COLO668 (cell line): ENCODE data around the gene ADH5.
"Not testable (repeated sequence)": the region's sequence is repeated elsewhere in the genome, so short reads cannot be mapped to it uniquely, and the experiment has no call there.

Experiments used
- DNase-seq: peaks from one replicate; lab custom pipeline; 2025; ENCODE audit not compliant: unreplicated experiment; lab: John Stamatoyannopoulos, UW

Gene ADH5

GRCh38 chr4:99033956-99034355 is 54.6 kb downstream of the ADH5 start:
- DNase-seq: no peak

- DNase-seq: no peak
Observed at GRCh38 chr4:99029852-99030251, 58.7 kb downstream of the ADH5 start.

GRCh38 chr4:99029018-99029735 is 59.4 kb downstream of the ADH5 start:
- DNase-seq: no peak

DNA sequence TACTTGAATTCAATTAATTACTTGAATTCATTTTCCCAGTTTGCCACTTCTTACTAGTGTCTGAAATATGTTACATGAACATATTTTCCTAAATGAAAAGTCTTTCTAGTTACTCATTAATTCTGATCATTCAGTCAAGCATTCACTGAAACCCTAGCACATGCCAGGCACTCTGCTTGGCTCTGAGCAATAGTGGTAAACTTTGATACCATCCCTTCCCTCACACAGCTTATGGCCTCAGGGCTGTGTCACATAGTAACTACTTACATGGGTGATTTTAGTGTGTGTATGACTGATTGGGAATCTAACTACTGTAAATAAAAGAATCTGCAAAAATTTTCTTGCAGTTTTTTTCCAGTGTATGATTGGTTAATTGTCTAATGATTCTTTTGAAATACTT is 60.4 kb downstream of the ADH5 start:
- no peak for DNase-seq

DNA sequence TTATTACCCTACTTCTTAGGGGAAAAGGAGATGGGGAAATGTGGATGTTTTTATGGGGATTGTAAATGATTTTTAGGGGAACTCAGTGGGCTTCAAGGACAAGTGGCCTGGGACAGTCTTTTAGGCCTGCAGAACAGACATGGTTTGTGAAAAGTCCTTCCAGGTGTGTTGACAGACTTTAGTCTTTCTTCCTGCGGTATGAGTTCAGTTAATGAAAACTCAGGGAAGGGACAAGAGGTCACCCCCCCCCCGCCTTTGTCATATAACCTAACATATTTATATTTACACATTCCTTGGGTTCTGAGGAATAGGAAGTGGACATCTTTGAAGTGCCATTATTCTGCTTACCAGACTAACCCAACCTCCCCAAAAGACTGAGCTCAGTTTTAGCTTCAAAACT is 61.3 kb downstream of the ADH5 start:
- DNase-seq: no peak

DNA sequence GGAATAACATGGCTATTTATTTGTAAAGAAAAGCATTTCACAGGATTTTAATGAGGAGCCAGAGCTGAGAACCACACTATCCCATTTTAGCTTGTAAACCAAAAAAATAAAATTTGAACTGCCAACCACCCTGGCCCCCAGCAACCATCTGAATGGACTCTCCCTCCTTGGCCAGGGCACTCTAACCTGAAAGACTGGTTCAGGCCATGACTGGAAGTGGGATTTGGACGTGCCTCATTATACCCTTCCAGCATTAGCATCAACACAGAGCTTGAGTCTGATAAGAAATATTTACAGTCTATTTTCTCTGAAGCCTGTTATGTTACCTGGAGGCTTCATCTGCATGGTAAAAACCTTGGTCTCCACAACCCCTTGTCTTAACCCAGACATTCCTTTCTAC is 63.1 kb downstream of the ADH5 start:
- no peak for DNase-seq

DNA sequence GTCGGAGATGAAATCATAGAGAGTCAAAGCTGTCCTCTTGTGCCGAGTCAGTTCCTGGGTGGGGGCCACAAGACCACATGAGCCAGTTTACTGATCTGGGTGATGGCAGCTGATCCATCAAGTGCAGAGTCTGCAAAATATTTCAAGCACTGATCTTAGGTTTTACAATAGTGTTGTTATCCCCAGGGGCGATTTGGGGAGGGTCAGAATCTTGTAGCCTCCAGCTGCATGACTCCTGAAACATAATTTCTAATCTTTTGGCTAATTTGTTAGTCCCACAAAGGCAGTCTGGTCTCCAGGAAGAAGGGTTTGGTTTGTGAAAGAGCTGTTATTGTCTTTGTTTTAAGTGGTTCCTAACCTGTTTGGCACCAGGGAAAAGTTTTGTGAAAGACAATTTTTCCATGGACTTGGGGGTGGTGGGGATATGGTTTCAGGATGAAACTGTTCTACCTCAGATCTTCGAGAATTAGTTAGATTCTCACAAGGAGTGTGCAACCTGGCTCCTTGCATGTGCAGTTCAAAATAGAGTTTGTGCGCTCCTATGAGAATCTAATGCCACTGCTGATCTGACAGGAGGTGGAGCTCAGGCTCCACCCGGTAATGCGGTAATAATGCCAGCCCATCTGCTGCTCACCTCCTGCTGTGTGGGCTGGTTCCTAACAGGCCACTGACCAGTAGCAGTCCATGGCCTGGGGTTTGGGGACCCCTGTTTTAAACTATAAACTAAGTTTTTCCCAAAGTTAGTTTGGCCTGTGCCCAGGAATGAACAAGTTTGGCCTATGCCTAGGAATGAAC is 63.9 kb downstream of the ADH5 start:
- DNase-seq: no peak

- not testable (repeated sequence) for DNase-seq
Observed at GRCh38 chr4:99023800-99024251, 64.8 kb downstream of the ADH5 start.

- no peak for DNase-seq
Observed at GRCh38 chr4:99022566-99022965, 66.0 kb downstream of the ADH5 start.

GRCh38 chr4:99021386-99021785 is 67.2 kb downstream of the ADH5 start:
- no peak for DNase-seq
